SK-N-SH treated with all-trans-retinoic acid at 6 μM for 48 hours (cell line): ENCODE measurements around the gene SYTL3.

ENCODE experiments used
- ATAC-seq: fragments of 200-7000 bp; cut with Tn5 transposase; 3 replicates; pipeline ENCODE4 v1.9.1; 2020; ENCODE audit warnings: mild to moderate bottlenecking, moderate library complexity
- ARNTL ChIP-seq: fragments of 450-650 bp; formaldehyde crosslinking; IDR thresholded peaks from 2 replicates; pipeline ENCODE4 v1.5.0; 2020; ENCODE audit warnings: low read depth, mild to moderate bottlenecking, moderate library complexity, borderline replicate concordance
- BACH2 ChIP-seq: fragments of 250-450 bp; sonication (Bioruptor Pico); IDR thresholded peaks from 2 replicates; pipeline ENCODE4 v1.9.0; 2021; ENCODE audit warnings: mild to moderate bottlenecking, borderline replicate concordance
- CREB5 ChIP-seq: fragments of 250-450 bp; sonication (Bioruptor Pico); IDR thresholded peaks from 2 replicates; pipeline ENCODE4 v1.5.1; 2020; ENCODE audit warnings: low read depth, mild to moderate bottlenecking, moderate library complexity
- CSDC2 ChIP-seq: fragments of 250-450 bp; sonication (Bioruptor Pico); IDR thresholded peaks from 2 replicates; pipeline ENCODE4 v1.5.0; 2020; ENCODE audit warnings: mild to moderate bottlenecking, moderate library complexity
- ESRRG ChIP-seq: fragments of 250-450 bp; sonication (Bioruptor Pico); IDR thresholded peaks from 2 replicates; pipeline ENCODE4 v1.6.1; 2021; ENCODE audit warnings: mild to moderate bottlenecking
- GLIS3 ChIP-seq: fragments of 250-450 bp; sonication (Bioruptor Pico); IDR thresholded peaks from 2 replicates; pipeline ENCODE4 v1.5.0; 2020; ENCODE audit warnings: mild to moderate bottlenecking, moderate library complexity
- ISL1 ChIP-seq: fragments of 250-450 bp; sonication (Bioruptor Pico); IDR thresholded peaks from 2 replicates; pipeline ENCODE4 v2.1.2; 2022; ENCODE audit warnings: mild to moderate bottlenecking, moderate library complexity
- PPARA ChIP-seq: fragments of 250-450 bp; sonication (Bioruptor Pico); IDR thresholded peaks from 2 replicates; pipeline ENCODE4 v1.5.0; 2020; ENCODE audit warnings: mild to moderate bottlenecking, borderline replicate concordance
- SNAI2 ChIP-seq: fragments of 250-450 bp; sonication (Bioruptor Pico); IDR thresholded peaks from 2 replicates; pipeline ENCODE4 v1.5.0; 2020; ENCODE audit warnings: mild to moderate bottlenecking, moderate library complexity
- TCF4 ChIP-seq: fragments of 250-450 bp; sonication (Bioruptor Pico); IDR thresholded peaks from 2 replicates; pipeline ENCODE4 v1.8.0; 2021; ENCODE audit warnings: mild to moderate bottlenecking, moderate library complexity, borderline replicate concordance
- TOX ChIP-seq: fragments of 250-450 bp; sonication (Bioruptor Pico); IDR thresholded peaks from 2 replicates; pipeline ENCODE4 v1.8.0; 2021; ENCODE audit warnings: mild to moderate bottlenecking, moderate library complexity, borderline replicate concordance
- ZC3H10 ChIP-seq: fragments of 250-450 bp; sonication (Bioruptor Pico); IDR thresholded peaks from 2 replicates; pipeline ENCODE4 v1.5.1; 2021; ENCODE audit warnings: mild to moderate bottlenecking, moderate library complexity
- ZFP3 ChIP-seq: fragments of 250-450 bp; sonication (Bioruptor Pico); IDR thresholded peaks from 2 replicates; pipeline ENCODE4 v1.5.0; 2020; ENCODE audit warnings: mild to moderate bottlenecking, moderate library complexity
- ZNF565 ChIP-seq: fragments of 450-650 bp; formaldehyde crosslinking; conservative IDR thresholded peaks from 2 replicates; pipeline ENCODE4 v1.5.0; 2020; ENCODE audit warnings: low read depth, mild to moderate bottlenecking, moderate library complexity
- ZNF70 ChIP-seq: fragments of 450-650 bp; formaldehyde crosslinking; IDR thresholded peaks from 2 replicates; pipeline ENCODE4 v1.5.0; 2020; ENCODE audit warnings: mild to moderate bottlenecking, moderate library complexity
- ZNF8 ChIP-seq: fragments of 450-650 bp; formaldehyde crosslinking; IDR thresholded peaks from 2 replicates; pipeline ENCODE4 v1.5.0; 2020; ENCODE audit warnings: mild to moderate bottlenecking, moderate library complexity
- TF ChIP-seq, protein P1 (sequence below): fragments of 250-450 bp; sonication (Bioruptor Pico); IDR thresholded peaks from 2 replicates; pipeline ENCODE4 v1.5.0; 2020; ENCODE audit warnings: mild to moderate bottlenecking, moderate library complexity
- TF ChIP-seq, protein P2 (sequence below): fragments of 250-450 bp; sonication (Bioruptor Pico); IDR thresholded peaks from 2 replicates; pipeline ENCODE4 v1.5.1; 2021; ENCODE audit warnings: mild to moderate bottlenecking, moderate library complexity
- TF ChIP-seq, protein P3 (sequence below): fragments of 250-450 bp; sonication (Bioruptor Pico); IDR thresholded peaks from 2 replicates; pipeline ENCODE4 v1.8.0; 2021; ENCODE audit warnings: low read depth, mild to moderate bottlenecking, moderate library complexity, borderline replicate concordance

The SYTL3 gene

DNA sequence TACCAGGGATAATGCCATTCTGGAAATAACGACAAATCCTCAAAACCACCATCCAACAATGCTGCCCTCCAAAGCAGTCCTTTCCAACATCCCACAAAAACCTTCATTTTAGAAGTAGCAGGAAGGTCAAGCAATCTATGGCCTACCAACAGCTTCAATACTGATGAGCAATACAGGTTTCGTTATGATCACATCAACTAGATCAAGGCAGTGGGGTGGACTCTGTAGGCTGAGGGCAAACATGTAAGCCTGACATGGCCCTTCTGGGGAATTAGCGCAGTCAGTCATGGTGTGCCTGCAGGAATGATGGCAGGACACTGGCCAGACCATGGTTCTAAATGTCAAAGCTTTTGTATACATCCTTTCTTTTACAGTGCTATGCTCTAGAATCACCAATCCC is 127.7 kb downstream of the SYTL3 start:
- no peak for TF ChIP-seq SNAI2 (CRISPR knock-in tag)
- TF ChIP-seq, protein P1, sequence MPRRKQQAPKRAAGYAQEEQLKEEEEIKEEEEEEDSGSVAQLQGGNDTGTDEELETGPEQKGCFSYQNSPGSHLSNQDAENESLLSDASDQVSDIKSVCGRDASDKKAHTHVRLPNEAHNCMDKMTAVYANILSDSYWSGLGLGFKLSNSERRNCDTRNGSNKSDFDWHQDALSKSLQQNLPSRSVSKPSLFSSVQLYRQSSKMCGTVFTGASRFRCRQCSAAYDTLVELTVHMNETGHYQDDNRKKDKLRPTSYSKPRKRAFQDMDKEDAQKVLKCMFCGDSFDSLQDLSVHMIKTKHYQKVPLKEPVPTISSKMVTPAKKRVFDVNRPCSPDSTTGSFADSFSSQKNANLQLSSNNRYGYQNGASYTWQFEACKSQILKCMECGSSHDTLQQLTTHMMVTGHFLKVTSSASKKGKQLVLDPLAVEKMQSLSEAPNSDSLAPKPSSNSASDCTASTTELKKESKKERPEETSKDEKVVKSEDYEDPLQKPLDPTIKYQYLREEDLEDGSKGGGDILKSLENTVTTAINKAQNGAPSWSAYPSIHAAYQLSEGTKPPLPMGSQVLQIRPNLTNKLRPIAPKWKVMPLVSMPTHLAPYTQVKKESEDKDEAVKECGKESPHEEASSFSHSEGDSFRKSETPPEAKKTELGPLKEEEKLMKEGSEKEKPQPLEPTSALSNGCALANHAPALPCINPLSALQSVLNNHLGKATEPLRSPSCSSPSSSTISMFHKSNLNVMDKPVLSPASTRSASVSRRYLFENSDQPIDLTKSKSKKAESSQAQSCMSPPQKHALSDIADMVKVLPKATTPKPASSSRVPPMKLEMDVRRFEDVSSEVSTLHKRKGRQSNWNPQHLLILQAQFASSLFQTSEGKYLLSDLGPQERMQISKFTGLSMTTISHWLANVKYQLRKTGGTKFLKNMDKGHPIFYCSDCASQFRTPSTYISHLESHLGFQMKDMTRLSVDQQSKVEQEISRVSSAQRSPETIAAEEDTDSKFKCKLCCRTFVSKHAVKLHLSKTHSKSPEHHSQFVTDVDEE (CRISPR knock-in tag), result no peak
- TF ChIP-seq CREB5 (CRISPR knock-in tag), result no peak
- TF ChIP-seq ZFP3 (CRISPR knock-in tag), result no peak
- TF ChIP-seq GLIS3 (CRISPR knock-in tag), result no peak
- TF ChIP-seq, protein P2, sequence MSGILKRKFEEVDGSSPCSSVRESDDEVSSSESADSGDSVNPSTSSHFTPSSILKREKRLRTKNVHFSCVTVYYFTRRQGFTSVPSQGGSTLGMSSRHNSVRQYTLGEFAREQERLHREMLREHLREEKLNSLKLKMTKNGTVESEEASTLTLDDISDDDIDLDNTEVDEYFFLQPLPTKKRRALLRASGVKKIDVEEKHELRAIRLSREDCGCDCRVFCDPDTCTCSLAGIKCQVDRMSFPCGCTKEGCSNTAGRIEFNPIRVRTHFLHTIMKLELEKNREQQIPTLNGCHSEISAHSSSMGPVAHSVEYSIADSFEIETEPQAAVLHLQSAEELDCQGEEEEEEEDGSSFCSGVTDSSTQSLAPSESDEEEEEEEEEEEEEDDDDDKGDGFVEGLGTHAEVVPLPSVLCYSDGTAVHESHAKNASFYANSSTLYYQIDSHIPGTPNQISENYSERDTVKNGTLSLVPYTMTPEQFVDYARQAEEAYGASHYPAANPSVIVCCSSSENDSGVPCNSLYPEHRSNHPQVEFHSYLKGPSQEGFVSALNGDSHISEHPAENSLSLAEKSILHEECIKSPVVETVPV (CRISPR knock-in tag), result no peak
- TF ChIP-seq, all 23 proteins: peak for 0
- ATAC-seq, result no peak

DNA sequence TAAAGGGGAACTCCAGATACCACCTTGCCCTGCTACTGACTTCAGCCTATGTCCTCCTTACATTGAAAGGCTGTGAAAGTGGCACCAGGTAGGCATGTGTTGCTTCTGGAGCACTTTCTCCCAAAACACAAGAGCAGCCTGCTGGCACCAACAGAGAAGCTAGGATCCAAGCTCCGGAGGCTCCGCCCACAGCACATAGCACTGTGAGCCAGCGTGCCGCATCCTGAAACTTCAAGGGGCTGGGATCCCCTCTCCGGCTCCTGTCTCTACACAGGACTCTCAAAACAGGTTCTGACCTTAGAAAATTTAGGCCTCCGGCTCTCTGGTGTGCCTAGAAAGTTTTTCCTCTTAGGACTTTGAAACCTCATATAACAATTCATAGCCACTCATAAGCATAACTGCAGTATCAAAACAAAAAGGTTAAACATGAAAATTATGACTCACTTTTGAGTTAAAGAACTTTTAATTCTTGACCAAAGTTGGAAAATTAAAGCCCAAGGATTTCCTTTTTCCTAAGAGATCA is 128.2 kb downstream of the SYTL3 start:
- no peak for ATAC-seq
- TF ChIP-seq GLIS3 (CRISPR knock-in tag) (no peak), PPARA (CRISPR knock-in tag) (no peak), BACH2 (CRISPR knock-in tag) (no peak), ZNF8 (no peak), ZC3H10 (CRISPR knock-in tag) (no peak), SNAI2 (CRISPR knock-in tag) (no peak), ESRRG (CRISPR knock-in tag) (no peak), ZNF70 (no peak), TOX (CRISPR knock-in tag) (no peak), CSDC2 (CRISPR knock-in tag) (no peak), CREB5 (CRISPR knock-in tag) (no peak), ARNTL (CRISPR knock-in tag) (no peak), ISL1 (no peak), ZFP3 (CRISPR knock-in tag) (no peak), ZNF565 (no peak), TCF4 (no peak)
- TF ChIP-seq, protein P2 (CRISPR knock-in tag), result no peak
- TF ChIP-seq, protein P3, sequence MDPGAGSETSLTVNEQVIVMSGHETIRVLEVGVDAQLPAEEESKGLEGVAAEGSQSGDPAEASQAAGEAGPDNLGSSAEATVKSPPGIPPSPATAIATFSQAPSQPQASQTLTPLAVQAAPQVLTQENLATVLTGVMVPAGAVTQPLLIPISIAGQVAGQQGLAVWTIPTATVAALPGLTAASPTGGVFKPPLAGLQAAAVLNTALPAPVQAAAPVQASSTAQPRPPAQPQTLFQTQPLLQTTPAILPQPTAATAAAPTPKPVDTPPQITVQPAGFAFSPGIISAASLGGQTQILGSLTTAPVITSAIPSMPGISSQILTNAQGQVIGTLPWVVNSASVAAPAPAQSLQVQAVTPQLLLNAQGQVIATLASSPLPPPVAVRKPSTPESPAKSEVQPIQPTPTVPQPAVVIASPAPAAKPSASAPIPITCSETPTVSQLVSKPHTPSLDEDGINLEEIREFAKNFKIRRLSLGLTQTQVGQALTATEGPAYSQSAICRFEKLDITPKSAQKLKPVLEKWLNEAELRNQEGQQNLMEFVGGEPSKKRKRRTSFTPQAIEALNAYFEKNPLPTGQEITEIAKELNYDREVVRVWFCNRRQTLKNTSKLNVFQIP (CRISPR knock-in tag), result no peak
- TF ChIP-seq, protein P1 (CRISPR knock-in tag), result no peak
- TF ChIP-seq, all 23 proteins: peak for 0
